GM21390 (cell line): ENCODE results near the gene UBAC2.
A peak's percentile ranks its signal among the peaks of the same experiment; 100 is the strongest.

Source experiments
- ATAC-seq: cut with Tn5 transposase; IDR thresholded peaks from one replicate; pipeline ENCODE4 v1.9.1; 2021; ENCODE audit not compliant: unreplicated experiment

Gene UBAC2

DNA sequence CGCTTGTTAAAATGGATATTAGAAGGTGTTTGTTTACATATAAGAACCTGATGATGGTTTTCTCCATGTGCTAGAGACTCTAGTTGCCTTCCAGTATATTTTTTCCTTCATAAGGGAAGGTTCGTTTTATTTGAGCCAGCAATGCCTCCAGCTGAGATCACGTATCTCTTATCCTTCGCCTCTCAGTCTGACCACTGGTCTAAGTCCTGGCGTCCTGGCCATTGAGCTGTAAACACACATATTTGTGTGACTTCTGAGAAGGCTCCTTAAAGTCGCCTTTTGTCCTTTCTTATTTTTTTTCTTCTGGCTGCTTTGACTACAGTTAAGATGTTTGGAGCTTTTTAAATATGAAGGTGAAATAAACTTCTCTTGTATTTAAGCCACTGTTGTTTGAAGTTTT lies 130.3 kb downstream of the UBAC2 start:
- no peak for ATAC-seq

- ATAC-seq: peak; percentile 90
These were observed 131.2 kb downstream of the UBAC2 start for GRCh38 chr13:99331881-99332293.

DNA sequence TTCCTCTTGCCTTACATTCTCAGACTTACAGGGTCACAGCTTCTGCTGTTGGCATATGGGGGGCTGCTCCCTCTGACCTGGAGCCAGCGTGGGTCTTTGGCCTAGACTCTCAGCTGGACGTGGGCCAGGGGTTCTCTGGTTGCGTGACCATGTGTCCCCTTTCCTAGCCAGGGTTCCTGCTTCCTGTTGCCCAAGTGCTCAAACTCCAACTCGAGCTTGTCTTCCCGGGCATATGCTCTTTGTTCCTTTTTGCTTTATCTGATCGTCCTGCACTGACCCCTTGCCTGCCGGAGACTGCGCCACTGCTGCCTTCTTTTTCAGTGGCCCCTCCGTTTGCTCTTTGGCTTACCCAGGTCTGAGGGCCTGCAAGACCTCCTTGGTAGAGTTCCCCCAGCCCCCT lies 131.8 kb downstream of the UBAC2 start:
- ATAC-seq: peak; percentile 25

GRCh38 chr13:99334221-99334620 lies 133.6 kb downstream of the UBAC2 start:
- ATAC-seq: no peak

DNA sequence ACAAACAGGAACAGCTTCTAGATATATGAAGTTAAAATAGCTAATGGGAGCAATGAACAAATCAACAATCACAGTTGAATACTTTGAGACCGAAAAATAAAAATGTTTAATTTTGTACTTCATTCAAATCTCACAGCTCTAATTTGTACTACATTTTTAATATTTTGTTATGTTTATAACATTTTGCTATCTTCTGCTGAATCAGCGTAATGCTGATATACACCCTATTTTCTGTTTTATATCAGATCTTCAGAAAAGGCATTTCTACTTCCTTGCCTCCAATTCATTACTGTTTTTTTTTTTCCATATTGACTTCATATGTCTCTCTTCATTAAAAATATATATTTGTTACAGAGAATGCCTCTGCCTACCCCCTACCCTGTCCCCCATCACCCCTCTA lies 134.4 kb downstream of the UBAC2 start:
- ATAC-seq: no peak

DNA sequence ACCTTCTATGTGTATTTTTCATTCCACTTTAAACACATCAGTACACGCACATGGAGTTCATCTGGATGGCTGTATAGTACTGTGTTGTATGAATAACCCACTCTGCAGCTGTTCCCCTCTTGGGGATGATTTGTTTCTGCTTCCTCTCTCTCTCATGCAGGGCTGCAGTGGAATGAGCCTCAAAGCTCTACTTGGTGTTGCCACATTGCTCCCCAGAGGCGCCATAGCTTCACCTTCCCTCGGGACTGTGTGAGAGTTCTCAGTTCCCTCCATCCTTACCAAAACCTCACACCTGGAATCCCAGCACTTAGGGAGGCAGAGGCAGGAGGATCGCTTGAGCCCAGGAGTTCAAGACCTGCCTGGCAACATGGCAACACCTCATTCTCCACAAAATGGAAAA lies 134.9 kb downstream of the UBAC2 start:
- peak; percentile 56 for ATAC-seq

- no peak for ATAC-seq
These were observed 138.6 kb downstream of the UBAC2 start for GRCh38 chr13:99339230-99339721.

- no peak for ATAC-seq
These were observed 139.2 kb downstream of the UBAC2 start for GRCh38 chr13:99339736-99340397.

DNA sequence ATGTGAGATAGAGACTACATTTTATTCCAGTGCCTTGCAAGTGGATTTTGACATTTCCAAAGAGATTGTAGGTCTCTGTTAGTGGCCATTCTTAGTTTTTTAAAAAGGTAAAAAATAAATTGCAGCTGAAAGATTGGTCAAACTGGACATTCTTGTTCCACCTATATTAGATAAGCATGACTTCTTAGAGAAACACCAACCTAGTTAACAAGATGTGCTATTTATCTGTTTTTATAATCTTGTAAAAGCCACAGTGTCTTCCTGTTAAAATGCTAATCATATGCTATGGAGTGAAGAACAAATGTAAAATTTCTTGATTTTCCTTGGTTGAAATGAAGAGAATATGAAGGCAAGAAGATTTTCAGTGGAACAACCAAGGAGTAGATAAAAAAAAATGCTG lies 140.0 kb downstream of the UBAC2 start:
- no peak for ATAC-seq

- ATAC-seq: no peak
These were observed 141.5 kb downstream of the UBAC2 start for GRCh38 chr13:99341969-99342722.

GRCh38 chr13:99342723-99343315 lies 142.2 kb downstream of the UBAC2 start:
- ATAC-seq: no peak

DNA sequence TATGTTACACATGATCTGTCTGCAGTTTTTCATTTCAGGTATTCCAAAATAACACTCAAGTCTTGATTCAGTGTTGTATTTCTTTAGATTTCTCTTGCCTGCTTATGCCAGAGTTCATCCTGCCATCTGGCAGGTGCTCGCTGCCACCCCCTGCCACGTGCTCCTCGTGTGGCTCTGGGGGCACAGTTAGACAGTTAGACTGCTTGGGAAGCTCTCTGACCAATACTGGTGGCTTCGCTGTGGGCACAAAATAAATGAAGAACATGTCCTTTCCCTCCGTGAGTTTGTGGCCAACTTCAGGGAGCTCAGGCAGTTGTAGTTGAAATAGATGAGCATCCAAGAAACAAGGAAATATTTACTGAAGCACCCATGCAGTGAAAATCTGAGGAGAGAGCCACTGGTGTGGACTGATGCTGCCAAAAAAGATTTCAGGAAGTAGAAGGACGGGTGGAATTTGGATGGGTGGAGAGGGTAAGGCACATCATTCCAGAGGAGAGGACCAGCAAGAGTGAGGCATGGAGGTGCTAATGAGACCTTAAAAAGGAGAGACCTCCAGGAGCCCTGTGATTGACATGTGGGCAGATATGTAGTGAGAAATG lies 144.1 kb downstream of the UBAC2 start:
- no peak for ATAC-seq

DNA sequence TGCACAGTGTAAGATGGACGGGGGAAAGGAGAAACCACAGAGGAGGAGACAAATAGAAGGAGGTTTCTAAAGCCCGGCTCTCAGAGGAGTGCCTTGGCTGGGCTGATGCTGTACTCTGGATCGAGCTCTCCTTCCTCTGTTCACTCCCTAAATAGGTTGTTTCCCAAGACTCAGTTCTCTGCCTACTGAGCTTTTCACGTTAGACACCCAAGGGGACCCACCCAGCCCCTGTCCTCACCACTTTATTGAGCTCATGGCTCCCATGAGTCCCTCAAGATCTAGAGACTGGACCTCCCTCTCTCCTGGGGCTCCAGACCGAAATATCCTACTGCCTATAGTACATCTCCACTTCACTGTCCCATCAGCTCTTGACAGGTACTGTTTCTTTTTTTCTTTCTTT lies 144.7 kb downstream of the UBAC2 start:
- no peak for ATAC-seq

GRCh38 chr13:99346335-99347042 lies 145.8 kb downstream of the UBAC2 start:
- no peak for ATAC-seq

GRCh38 chr13:99347335-99347878 lies 146.8 kb downstream of the UBAC2 start:
- ATAC-seq: no peak

GRCh38 chr13:99347911-99348451 lies 147.3 kb downstream of the UBAC2 start:
- no peak for ATAC-seq

DNA sequence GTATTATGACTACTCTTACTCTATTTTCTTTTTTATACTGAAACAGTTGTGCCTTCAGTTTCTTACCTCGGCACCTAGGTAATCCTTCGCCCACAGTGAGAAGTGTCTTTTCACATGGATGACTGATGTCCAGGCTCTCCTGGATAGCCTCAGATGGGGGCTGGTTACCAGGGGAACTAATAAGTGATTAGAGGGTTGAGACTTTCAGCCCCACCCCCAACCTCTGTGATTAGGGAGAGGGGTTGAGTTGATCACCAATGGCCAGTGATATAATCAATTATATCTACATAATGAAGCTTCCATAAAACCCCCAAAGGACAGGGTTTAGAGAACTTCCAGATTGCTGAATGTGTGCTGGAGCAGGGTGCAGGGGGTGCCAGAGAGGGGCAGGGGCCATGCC lies 149.5 kb downstream of the UBAC2 start:
- no peak for ATAC-seq

GRCh38 chr13:99351772-99352171 lies 151.1 kb downstream of the UBAC2 start:
- no peak for ATAC-seq

- ATAC-seq: no peak
These were observed 151.9 kb downstream of the UBAC2 start for GRCh38 chr13:99352351-99353245.

GRCh38 chr13:99353246-99353600 lies 152.6 kb downstream of the UBAC2 start:
- no peak for ATAC-seq
